AML-193 (cell line): ENCODE data around the gene RNPS1.

Source experiments
- DNase-seq, 2 experiments: peaks; one replicate each; lab custom pipeline; 2025; lab: John Stamatoyannopoulos, UW

RNPS1 gene

GRCh38 chr16:2267913-2268666, at the start of gene RNPS1:
RNPS1 (minus strand) TSS chr16:2268126; CDS start chr16:2264643, 3,483 bp downstream.
- DNase-seq: peak; percentile 78 to 83

GRCh38 chr16:2317231-2318020, 49.5 kb upstream of the RNPS1 start:
- DNase-seq: no peak

GRCh38 chr16:2308089-2308962, 40.4 kb upstream of the RNPS1 start:
- no peak for DNase-seq

- DNase-seq: no peak
Observed at GRCh38 chr16:2299915-2300192, 31.9 kb upstream of the RNPS1 start.

- DNase-seq: no peak
Observed at GRCh38 chr16:2299121-2299914, 31.4 kb upstream of the RNPS1 start.

DNA sequence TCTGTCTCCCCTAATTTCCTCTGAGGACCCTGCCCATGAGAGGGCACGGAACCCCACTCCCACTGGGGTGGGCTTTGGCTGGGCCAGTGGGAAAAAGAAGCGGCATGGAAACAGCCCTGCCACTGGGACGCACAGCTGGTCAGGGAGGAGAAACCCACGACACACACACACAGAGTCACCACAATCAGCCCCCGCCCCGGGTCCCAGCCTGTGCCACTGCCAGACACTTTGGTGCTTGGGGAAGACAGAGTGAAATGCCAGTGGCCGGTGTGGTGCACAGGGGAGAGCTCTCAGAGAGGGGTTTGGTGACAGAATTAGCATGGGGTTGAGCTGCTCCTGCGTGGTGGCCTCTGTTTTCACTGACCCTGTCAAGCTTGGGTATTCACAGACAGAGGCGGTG, 30.7 kb upstream of the RNPS1 start:
- DNase-seq: no peak

GRCh38 chr16:2297506-2297860, 29.6 kb upstream of the RNPS1 start:
- DNase-seq: no peak

DNA sequence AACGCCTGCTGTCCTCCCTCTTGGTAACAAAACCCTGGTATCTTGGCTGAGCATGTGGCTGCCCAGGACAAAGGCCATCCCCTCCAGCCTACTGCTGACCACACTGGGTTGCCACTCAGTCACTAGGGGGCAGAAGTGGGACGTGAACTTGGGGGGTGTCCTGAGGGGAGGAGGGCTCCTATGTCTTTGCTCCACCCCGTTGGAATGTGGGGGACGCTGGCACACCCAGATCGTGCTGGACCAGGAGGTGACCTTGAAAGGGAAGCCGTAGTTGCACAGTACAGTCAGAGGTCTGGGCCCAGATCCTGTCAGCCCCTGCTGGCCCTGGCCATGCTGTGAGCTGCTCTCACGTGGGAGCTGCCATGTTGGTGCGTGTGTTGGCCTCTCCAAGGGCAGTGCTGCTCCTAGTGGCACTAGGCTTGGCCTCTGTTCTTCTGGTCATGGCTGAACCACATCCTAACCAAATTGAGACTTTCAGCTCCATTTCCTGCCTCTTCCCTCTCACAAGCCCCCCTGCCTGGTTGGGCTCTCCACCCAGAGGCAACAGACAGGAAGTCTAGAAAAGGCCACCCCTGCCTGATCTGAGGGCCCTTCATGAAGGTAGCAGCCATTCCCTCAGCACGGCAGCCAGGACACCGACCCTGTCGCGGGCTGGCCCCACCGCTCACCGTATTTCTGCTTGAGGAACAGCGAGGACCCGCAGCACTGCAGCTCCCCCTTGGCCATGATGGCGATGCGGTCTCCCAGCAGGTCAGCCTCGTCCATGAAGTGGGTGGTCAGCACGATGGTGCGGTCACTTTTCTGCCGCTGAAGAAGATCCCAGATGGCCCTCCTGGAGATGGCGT, 29.0 kb upstream of the RNPS1 start:
- DNase-seq: peak; percentile 10

- no peak for DNase-seq
Observed at GRCh38 chr16:2295056-2295798, 27.3 kb upstream of the RNPS1 start.

GRCh38 chr16:2292221-2292620, 24.3 kb upstream of the RNPS1 start:
- no peak for DNase-seq

- DNase-seq: no peak
Observed at GRCh38 chr16:2289282-2289681, 21.4 kb upstream of the RNPS1 start.

- DNase-seq: no peak
Observed at GRCh38 chr16:2288726-2289125, 20.8 kb upstream of the RNPS1 start.

DNA sequence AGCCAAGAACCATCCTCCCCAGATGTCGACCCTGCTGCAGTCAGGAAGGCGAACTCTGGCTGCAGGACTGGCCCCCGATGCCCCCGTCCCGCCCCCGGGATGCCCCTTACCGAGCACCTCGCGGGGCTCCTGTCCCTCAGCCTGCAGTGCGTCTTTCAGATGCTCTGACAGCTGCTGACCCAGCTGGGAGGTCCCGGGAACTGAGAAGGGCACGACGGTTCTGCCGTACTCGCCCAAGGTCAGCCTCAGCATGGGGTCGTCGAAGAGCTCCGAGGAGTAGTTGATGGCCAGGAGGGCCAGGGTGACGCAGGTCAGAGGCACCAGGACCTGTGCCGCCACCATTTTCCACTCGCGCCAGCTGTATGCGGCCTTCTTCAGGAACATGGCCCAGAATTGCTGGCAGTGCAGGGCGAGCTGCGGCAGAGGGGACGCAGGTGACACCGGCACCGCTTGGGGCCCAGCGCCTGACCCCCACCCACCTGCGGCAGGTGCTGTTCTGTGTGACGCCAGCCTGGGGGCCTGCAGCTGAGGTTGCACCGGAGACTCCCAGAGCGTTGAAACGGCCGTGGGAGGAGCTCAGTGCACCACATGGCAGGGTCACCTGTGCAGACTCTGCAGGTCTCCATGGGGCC, 20.1 kb upstream of the RNPS1 start:
- DNase-seq: no peak

DNA sequence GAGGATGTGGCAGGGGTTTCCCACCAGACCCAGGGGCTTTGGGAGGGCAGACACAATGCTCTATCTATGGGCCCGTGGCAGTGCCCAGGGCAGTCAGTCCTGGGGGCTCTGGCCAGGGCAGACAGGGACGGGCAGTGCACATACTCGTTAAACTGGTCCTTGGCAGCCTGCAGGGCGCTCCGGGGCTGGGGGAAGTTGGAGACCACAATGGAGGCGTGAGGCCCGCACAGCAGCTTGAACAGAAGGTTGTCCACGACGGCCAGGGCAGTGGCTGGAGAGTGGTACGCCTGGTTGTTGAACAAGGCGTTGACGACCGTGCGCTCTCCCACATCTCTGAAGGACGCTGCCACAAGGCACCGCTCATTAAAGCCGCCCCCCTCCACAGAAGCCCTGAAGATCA, 18.6 kb upstream of the RNPS1 start:
- DNase-seq: no peak

DNA sequence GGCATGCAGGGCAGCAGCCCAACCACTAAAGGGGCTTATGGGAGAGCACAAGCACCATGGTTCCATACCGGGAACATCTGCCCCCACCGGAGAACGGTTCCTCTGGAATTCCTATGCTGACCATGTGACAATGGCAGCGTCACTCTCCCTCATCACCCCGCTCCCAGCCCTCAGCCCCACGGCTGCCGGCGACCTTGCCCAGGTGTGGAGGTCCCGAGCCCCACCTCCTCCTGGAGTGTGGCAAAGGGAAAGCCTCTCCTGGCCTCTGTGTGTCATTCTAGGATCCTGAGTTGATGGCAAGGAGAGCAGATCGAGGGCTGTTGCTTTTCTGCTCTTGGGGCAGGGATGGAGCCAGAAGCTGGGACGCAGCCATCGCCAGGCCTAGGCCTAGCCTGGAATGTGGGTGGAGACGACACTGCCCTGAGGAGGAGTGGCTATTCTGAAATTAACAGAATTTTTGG, 17.8 kb upstream of the RNPS1 start:
- no peak for DNase-seq

DNA sequence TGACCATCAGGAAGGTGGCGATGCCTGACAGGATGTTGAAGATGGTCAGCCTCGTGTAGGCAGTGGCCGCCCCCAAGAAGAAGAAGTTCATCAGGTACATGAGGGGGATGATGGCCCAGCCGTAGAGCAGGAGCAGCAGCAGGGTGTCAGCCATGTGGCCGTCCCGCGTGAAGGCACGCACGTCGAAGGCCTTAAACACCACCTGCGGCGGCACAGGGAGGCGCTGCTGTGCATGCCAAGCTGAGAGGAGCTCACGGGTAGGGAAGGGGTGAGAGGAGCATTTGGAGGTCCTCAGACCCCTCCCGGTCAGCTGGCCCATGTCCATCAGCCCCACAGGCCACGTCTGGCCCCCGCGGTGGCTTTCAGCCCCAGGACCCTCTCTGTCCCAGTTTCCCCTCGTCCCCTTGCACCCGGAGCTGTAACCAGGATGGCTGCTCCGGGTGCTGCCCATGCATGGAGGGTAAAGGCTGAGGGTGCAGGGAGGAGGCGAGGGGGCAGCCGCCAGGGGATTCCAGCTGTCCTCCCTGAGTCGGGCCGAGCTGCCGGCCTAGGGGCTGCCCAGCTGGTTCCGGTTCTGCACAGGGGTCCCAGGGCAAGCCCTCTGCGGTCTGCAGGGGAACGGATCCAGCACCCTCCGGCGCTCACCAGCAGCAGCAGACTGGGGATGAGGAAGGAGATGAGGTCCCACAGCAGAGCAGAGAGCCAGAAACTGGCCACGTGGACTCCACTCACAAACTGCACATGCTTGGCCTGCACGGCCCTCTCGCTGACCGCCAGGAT, 17.1 kb upstream of the RNPS1 start:
- no peak for DNase-seq

GRCh38 chr16:2284001-2284770, 16.3 kb upstream of the RNPS1 start:
- no peak for DNase-seq
